HG03520 (cell line): ENCODE measurements around the gene SWI5.

Source experiments
- ATAC-seq: cut with Tn5 transposase; IDR thresholded peaks from one replicate; pipeline ENCODE4 v1.9.1; 2021; ENCODE audit warnings: mild to moderate bottlenecking, moderate library complexity; ENCODE audit not compliant: unreplicated experiment

Gene SWI5

DNA sequence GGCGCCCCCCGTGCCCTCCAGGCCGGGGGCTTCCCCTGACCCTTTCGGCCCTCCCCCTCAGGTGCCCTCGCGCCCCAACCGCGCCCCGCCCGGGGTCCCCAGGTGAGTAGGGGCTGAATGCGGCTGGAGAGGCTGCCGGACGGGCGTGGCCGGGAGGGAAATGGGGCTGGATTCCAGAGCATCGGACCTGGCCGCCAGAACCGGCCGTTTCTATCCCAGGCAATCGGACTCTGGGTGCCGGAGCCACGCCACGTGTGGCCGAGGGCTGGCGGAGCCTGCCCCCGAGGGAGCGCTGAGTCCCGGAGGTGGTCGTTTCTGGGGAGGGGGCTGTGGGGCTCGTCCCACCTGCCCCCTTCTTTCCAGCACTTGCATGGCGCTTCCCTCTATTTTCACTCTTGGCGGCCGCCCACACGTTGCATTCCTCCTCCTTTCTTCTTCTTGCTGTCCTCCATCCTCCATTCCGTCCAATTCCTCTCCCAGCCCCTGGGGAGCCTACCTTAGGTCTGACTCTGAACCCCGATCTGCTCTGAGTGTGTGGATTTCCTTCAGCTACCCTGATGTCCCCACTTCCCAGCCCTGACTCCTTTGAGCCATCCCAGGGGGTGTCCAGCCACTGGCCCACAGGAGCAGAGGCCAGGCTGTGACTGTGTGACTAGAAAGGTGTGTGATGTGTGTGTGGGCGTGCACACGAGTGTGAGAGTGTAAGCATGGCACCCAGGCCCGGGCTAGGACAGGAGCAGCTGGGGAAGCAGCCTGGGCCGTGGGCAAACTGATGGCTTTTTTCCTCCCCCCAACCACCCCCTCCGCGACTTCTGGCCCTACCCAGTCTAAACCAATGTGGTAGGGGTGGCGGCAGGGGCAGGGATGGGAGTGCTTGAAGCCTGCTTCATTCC, 25.0 kb upstream of the SWI5 start:
- no peak for ATAC-seq

- no peak for ATAC-seq
Measured at GRCh38 chr9:128251732-128252100, 24.4 kb upstream of the SWI5 start.

DNA sequence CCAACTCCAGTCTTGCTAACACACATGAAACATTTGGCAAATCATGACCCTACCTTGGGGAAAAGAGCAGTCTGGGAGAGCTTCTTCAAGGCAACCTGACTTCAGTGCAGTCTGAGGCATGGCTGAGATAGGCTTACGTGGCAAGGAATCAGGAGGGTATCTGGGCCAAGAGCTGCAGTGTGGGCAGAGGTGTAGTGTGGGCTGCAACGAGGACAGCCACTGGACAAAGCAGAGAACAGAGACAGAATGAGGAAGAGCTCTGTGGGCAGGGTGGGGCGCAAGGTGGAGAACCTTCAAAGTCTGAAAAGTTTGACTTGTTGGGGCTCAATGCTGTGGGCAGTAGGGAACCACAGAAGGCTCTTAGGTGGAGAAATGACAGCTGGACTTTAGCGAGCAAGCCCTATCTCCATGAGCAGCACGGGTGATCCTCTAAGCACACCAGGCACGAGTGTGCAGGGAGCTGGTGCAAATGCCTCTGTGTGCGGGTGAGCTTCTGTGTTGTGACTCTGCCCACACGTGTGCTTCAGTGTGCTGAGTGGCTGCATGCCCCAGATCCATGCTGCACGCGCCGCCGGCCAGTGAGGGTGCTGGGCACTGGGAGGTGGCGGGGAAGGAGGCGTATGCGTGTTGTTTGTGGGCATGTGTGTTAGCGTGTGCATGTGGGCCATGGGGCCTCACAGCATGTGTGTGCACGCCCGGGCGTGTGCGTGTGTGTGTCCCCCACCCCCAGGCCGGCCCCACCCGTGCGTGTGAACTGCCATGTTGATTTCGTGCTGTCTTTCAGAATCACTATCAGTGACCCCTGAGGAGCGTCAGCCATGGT, 23.5 kb upstream of the SWI5 start:
- ATAC-seq: no peak

DNA sequence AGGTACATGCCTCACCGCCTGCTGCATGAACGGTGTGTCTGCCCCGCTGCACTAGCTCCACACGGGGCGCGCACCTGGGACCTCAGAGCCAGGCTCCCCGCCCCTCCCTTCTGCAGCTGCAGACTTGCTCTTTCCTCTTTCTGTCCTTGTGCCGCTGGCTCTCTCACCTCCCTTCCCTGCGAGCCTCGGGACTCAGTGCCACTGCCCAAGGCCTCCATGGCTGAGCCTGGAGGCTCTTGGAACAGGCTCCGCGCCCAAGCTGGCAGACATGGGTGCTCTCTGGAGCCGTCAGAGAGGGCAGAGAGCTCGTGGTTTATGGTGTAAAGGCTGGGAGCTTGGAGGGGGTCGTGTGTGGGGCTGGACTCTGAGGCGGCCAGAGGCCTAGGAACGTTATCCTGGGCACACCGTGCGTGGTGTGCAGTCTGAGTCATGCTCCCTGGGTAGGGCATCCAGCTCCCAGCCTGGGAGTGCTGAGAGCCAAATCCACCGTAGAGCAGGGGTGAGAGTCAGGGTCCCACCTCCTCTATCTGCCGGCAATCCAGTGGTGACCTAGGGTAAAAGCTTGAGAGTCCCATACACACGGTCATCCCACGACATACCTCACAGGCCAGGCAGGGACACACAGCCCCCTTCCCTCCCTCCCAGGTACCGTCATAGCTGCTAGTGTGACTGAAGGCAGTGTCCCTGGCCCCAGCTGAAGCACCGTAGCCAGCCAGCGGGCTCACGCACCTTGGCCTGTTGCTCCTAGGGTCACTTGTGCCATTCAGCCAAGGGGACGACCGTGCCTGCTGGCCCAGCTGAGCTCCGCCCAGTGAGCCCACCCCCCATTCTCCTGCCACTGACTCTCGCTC, 22.7 kb upstream of the SWI5 start:
- no peak for ATAC-seq

DNA sequence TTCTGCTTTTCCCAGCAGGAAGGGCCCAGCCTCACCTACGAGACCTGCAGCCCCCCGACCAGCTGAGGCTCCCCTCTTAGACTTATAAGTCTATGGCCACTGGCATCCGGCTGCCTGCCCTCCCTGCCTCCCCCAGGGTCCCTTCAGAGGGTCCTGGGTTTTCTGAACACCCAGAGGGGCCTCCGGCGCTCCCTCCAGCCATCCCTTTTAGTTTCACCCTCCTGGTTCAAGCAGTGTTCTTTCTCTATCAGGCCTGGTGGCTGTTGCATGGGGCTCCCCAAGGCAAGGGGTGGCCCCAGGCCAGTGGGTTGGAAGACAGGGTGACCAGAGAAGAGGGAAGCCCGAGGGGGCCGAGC, 22.1 kb upstream of the SWI5 start:
- ATAC-seq: no peak

DNA sequence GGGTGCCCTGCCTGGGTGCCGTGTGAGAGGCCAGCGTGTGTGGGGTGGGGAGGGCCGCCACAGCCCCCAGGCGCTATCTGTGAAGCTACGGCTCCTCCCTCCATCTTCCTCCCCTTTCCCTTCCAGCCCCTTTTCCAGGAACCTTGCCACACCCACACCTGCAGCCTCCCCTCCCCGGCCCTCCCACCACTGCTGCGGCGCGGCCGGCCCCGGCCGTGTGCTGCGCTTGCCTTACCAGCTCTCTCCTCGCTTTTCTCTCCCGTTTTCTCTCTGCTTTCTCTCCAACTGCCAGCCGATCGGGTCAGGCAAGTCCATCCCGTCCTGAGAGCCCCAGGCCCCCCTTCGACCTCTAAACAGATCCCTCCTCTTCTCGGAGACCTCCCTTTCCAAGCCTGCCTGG, 21.7 kb upstream of the SWI5 start:
- ATAC-seq: no peak

DNA sequence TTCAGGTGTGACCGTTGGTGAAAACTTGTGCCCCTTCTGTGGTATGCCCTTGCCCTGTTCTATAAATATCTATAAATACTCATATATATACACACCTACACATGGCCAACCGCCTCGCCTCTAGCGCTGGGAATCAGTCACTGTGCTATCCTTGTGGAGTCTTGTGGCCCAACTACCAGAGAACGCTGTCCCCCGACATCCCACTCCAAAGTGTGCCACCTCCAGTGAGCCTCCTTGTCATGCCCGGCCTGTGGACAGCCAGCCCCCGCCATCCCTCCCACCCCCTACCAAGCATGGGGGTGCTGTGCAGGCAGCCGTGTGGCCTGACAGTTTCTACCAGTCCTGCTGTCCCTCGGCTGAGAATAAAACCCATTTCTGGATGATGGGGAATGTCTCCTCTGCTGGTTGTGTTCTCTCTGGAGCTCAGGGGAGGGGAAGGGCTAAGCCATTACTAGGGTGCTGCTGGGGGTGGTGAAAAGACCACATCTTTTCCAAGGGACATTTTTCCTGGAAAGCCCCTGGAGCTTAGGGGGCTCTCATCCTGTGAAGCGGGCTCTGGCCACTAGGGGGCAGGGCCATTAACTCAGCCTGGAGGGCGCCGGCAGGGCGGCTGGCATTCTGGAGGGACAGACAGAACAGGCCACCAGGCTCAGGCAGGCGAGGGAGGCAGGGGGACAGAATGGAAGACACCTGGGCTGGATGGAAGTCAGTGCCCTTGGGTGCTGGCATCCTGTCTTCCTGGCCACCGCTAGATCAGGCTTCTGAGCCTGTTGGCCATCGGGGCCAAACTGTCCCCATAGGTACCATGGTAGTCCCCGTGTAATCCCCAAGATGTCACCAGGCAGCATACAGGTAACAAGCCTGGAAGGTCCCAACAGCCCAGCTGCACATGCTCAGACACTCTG, 21.0 kb upstream of the SWI5 start:
- ATAC-seq: no peak

DNA sequence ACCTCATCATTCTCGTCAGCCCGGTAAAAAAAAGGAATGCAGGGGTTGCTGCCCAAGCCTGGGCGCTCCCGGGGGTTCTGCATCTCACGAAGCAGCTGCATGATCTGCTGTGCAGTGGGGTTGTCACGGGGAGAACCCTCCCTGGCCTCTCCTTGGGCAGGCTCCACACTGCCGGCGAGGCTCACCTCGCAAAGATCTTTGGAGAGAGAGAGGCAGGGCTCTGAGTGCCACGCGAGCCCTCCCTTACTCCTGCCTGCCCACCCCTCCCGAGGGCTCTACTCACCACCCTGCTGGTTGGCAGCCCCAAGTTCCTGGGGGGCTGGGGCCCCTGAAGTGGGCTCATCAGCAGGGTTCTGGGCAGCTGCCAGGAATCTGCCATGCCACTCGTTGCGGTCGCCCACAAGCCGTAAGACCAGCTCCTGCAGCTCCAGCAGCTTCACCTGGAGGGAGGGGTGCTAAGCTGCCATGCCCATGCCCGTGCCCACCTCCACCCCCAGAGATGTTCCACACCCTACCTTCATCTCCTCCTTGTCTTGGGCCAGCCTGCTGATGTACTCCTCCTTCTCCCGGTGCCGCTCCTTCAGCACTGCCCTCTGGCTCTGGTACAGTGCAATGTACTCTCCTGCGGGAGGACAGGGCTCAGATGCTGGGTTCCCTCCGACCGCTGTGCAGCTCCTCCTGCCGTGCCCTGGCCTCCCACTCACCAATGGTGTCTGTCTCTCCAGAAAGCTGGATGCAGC, 18.8 kb upstream of the SWI5 start:
- ATAC-seq: no peak

DNA sequence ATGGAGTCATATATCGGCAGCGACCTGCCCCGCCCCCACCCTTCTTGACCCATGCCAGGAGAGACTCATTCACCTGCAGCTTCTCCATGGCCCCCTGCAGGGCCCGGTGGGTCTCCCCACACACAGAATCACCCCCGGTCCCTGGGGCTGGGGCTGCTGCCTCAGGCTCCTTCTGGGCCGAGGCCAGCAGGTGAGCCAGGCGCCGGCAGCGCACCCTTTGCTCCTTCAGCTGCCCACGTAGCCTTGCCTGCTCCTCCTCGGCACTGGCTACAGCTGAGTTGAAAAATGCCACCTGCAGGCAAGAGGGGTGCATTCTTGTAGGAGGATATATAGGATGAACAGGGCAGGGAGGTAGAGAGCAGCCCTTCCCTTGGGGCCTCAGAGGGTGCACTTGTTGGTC, 18.2 kb upstream of the SWI5 start:
- ATAC-seq: no peak

- no peak for ATAC-seq
Measured at GRCh38 chr9:128258326-128258725, 17.8 kb upstream of the SWI5 start.

DNA sequence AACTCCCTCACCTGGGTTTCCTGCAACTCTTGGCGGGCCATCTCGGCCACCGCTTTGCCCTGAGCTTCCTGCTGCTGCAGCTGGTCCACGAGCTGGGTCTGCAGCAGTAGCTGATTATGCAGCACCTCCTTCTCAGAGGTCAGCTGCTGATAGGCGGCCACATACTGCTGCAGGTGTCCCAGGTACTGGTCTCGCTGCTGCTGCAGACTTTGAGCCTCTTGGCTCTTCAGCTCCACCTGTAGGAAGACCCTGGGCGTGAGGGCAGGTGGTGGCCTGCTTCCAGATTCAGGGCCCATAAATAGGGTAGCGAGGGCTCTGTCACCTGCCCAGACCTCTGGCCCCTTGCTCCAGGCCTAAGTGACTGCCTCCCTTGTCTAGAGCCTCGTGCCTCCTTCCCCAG, 16.9 kb upstream of the SWI5 start:
- no peak for ATAC-seq

- no peak for ATAC-seq
Measured at GRCh38 chr9:128260340-128260739, 15.7 kb upstream of the SWI5 start.

DNA sequence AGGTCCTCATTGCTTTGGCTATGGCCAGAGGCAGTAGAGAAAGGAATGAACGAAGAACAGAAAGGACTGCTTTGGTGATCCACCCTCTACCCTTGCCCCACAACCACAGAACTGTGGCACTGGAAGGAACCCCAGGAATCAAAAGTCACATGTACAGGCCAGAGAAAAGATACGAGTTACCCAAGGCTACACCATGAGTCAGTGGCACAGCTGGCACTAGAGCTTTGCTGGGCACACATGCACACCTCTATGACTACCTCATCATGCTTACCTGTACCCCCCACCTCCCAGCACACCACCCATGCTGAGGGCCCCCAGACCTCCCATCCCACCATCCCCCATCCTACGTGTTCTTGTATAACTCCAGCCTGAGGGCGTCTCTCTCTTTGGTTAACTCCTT, 13.4 kb upstream of the SWI5 start:
- ATAC-seq: no peak

GRCh38 chr9:128265348-128265847, 10.7 kb upstream of the SWI5 start:
- ATAC-seq: no peak

DNA sequence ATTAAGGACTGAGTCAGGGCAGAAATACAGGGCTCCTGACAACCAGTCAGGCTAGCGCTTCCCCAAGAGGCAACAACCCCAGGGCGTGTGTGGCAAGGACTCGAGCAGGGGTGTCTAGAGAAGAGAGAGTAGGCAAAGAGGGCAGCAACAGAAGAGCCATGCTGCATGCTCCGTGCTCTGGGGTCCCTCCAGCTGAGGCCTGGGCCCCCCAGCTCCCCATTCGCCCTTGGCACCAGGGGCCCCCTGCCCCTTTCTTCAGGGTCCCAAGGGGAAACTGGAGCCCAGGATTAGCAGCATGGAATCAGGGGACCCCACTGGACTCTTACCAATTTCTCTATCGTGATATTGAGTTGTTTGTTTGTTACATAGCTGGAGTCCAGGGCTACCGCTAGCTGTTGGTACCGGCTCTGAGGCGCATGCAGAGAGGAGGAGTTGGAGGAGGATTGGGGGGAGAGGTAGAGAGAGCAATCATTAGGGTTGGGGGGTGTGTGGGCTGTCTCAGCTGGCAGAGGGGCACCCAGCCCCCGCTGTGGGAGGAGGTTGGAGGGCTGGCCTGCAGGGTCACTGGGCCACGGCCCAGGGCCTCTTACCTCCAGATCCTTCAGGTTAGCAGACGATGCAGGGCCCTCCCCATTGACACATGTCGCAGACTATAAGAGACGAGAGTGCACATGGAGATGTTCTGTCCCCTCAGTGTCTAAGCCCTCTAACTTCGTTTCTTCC, 9.0 kb upstream of the SWI5 start:
- no peak for ATAC-seq

DNA sequence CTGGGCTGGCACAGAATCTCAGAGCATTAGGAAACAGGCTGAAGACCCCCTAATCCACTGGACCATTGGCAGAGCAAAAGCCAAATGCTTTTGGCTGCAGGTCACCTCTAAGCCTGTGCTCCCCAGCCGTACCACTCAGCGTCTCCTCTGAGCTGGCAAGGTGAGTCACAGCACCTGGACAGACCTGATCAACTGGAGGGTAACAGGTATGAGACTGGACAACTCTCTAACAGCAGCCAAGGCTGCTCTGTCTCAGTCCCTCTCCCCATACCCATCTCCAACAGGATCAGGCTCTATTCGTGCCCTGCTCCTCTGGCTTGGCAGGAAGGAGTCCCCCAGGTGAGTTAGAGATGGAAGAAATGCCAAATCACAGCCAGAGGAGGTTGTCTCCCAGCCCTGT, 5.0 kb upstream of the SWI5 start:
- ATAC-seq: no peak

DNA sequence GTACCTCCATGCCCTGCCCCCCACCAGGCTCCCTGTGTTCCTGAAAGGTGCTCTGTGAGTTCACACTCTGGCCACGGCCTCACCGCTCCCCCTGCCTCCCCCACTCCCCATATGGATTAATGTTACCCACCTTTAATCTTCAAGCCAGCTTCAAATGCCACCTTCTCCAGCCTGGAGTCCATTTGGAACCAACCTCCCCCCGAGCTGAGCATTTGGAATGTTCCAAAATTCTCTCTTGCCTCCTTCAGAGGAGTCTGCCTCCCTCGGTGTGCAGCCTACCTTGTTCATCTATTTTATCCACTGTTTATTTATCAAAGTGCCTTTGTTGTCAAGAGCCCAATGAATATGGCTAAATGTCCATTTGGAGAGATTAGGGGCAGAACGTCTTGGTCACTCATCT, 4.6 kb upstream of the SWI5 start:
- ATAC-seq: no peak

DNA sequence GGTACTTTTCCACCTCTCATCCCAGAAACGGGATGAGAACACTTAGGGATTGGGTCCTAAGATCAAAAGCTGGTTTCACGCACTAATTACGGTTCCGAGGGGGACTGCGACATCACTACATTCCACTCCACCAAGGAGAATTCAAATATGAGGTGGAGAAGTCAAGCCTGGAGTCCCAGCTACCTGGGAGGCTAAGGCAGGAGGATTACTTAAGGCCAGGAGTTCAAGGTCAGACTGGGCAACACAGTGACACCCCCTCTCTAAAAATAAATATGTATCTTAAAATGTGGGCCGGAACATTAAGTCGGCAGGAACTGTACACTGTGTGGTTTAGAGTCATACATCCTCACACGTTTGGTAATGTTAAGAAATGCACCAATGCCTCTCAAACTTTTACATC, 1.8 kb upstream of the SWI5 start:
- no peak for ATAC-seq
